Stimulated activated naive CD4-positive, alpha-beta T cell (primary cell): Measurements from ENCODE around the gene RNF180.

Experiments used
- DNase-seq, 6 experiments: peaks; one replicate each; lab custom pipeline; 2025; lab: John Stamatoyannopoulos, UW

The RNF180 gene, protein sequence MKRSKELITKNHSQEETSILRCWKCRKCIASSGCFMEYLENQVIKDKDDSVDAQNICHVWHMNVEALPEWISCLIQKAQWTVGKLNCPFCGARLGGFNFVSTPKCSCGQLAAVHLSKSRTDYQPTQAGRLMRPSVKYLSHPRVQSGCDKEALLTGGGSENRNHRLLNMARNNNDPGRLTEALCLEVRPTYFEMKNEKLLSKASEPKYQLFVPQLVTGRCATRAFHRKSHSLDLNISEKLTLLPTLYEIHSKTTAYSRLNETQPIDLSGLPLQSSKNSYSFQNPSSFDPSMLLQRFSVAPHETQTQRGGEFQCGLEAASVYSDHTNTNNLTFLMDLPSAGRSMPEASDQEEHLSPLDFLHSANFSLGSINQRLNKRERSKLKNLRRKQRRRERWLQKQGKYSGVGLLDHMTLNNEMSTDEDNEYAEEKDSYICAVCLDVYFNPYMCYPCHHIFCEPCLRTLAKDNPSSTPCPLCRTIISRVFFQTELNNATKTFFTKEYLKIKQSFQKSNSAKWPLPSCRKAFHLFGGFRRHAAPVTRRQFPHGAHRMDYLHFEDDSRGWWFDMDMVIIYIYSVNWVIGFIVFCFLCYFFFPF

DNA sequence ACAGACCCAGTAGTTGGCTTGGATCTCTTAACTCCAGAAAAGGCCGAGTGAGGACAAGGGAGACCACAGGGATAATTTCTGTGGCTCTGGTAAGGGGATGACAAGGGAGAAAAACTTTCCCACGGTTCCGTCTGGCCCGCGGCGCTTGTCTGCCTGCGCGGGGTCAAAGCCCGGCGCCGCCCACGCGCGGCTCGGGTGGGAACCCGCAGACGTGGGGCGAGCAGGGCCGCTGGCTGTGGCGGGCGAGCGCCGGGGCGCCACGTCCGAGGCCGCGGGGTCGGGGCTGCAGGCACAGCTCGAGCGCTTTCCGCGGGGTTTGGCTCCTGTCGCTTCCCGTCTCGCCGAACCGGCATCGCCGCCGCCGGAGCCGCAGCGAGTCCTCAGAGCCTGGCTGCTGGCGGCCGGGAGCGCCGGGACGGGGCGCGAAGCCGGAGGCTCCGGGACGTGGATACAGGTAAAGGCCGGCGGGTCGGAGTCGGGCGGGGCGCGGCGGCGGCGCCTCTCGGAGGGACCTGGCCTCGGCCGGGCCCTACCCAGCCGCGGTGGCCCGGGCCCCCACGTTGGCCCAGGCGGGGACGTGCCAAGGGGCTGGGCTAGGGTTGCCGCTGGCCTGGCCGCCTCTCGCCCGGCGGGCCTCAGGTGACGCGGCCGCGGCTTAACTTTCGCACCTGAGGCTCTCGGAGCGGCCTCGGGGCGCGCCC, at the start of gene RNF180:
TSS of gene RNF180 (plus strand) at position 344 of the 701 bp plus-strand sequence. CDS start 34,965 bp downstream, outside the sequence.
- DNase-seq: no peak

DNA sequence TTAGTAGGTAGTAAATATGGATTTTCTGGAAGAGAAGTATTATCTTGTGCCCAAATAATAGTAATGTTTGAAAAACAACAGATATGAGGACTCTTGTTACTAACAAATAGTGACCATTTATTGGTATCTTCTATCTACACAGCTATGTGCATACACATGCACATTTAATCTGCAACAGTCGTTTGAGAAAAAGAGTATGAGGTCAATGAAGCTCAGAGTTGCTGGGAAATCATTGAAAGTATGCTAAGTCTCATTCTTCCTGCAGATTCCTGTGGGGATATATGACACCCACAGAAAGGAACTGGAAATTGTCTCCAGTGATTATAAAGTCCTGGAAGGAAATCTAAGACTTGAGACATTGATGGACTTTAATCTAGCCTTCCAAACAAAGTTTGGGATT, 40.1 kb upstream of the RNF180 start:
- DNase-seq: no peak

GRCh38 chr5:64126202-64126741, 39.4 kb upstream of the RNF180 start:
- DNase-seq: no peak

DNA sequence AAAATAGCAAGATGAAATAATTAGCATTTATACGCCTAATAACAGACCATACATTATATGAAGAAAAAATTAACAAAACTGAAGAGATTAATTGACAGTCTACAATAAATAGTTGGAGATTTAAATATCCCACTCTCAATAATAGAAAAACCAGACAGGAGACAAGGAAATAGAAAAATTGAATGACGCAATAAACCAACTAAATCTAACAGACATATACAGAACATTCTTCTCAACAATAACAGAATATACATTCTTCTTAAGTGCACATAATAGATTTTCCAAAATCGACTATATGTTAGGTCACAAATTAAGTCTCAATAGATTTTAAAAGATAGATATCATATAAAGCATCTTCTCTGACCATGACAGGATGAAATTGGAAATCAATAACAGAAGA, 25.6 kb upstream of the RNF180 start:
- DNase-seq: no peak

DNA sequence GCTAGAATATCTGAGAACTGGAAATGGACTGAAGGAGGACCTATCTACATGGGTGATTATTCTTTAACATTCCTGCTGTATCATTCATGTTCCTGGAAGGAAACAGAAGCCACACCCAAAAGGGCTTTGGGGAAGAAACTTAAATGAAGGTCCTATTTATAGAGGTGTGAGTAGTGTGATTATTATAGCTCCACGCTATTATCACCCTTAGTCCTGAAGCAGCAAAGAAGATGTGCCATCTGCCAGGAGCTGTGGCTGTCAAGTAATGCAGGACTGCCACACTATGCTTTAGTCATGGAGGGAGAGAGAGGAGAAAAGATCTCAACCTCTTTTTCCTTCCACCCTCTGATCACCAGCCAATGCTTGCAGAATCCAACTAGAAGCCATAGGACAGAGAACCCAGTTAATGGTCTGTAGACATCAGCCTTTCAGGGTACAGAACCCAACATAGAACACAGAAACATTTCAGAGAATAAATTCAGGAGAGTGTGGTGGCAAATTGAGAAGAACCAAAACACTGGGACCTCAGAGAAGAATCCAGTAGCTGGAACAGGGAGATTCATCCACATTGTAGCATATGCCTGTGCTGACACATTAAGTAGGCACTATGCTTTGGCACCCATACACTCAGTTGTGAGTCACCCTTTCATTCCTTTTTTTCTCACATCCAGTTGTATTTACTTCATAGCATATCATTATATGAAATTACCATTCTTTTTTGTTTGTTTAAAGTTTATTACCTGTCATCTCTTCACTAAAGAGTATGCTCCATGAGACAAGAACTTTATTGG, 21.0 kb upstream of the RNF180 start:
- DNase-seq: no peak

GRCh38 chr5:64145216-64145895, 20.3 kb upstream of the RNF180 start:
- no peak for DNase-seq

DNA sequence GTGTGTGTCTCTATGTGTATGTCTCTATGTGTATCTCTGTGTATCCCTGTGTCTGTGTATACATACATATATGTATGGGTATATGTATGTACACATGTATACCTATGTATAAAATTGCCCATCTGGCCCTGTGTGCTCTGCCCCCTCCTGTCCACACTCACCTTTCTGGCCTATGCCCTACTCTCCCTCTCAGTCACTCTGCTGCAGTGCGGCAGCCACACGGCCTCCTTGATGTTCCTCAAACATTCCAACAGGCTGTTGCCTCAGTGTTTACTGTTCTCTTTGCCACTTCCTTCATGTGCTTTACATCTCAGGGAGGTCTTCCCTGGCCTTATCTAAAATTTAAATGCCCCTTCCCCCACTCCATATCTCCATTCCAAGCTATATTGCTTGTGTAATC, 18.3 kb upstream of the RNF180 start:
- DNase-seq: no peak

- no peak for DNase-seq
These were observed 17.7 kb upstream of the RNF180 start for GRCh38 chr5:64147849-64148441.

DNA sequence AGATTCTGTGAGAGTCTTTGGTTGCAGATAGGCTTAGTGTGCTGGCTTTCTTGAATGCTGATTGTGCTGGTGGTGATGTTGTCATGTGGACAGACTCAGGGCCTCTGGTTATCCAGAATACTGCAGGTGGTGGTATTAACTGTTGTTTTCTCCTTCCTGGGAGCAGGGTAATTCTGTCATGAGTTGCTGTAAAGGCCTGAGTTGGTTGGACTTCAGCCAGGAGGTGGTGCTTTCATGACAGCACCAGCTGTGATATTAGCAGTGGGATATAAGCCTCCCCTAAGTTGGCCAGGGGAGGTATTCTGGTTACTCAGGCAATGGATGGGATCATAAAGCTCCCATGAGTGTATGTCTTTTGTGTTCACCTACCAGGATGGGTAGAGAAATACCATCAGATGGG, 16.4 kb upstream of the RNF180 start:
- no peak for DNase-seq

DNA sequence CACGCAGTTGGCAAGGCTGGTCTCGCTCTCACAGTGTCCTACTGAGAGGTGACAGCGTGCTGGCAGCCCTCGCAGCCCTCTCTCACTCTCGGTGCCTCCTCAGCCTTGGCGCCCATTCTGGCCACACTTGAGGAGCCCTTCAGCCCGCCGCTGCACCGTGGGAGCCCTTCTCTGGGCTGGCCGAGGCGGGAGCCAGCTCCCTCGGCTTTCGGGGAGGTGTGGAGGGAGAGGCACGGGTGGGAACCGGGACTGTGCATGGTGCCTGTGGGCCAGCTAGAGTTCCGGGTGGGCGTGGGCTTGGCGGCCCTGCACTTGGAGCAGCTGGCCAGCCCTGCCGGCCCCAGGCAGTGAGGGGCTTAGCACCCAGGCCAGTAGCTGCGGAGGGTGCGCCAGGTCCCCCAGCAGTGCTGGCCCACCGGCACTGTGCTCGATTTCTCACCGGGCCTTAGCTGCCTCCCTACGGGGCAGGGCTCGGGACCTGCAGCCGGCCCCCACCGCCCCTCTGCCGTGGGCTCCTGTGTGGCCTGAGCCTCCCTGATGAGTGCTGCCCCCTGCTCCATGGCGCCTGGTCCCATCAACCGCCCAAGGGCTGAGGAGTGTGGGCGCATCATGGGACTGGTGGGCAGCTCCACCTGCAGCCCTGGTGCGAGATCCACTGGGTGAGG, 15.7 kb upstream of the RNF180 start:
- no peak for DNase-seq

DNA sequence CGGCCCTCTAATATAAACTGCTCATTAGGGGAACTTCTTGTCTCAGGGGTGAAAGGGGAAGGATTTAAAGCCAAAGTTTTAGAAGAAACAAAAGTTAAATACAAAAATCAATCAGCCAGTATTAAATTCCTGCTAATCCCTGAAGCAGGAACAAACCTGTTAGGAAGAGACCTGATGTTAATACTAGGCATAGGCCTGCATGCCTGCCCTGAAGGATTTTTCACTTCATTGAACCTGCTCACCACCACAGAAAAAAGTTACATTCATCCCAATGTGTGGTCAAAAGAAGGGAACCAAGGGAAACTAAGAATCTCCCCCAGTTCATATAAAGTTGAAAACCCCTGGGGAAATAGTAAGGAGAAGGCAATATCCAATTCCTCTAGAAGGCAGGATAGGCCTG, 9.4 kb upstream of the RNF180 start:
- DNase-seq: no peak

DNA sequence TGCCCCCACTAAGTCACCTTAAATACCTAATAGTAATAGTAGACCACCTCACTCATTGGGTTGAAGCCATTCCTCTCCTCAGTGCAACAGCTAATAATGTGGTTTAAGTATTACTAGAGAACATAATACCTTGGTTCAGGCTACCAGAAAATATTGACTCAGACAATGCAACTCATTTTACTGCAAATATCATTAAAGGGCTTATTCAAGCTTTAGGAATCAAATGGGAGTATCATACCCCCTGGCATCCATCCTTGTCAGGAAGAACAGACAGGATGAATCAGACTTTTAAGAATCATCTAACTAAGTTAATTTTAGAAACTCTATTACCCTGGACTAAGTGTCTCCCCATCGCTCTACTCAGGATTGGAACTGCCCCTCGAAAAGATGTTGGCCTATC, 6.8 kb upstream of the RNF180 start:
- DNase-seq: no peak

- no peak for DNase-seq
These were observed 5.4 kb upstream of the RNF180 start for GRCh38 chr5:64160201-64160600.

DNA sequence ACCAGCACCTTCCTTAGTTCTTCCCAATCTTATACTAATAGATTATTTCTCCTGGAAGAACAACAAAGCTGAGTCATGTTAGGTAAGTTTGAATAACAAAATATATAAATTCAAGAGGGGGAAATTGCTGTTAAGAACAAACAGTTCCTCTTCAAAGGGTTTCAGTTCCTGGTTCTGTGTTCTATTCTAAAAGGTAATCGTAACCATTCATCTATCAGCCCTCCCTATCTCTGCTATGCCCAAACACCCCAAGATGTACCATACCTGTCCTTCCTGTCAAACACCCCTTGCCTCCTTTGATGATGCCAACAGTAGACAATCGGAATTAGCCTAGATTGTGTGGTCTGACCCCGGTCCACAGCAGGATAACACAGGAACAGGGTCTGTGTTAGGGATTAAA, 4.2 kb upstream of the RNF180 start:
- DNase-seq: no peak

DNA sequence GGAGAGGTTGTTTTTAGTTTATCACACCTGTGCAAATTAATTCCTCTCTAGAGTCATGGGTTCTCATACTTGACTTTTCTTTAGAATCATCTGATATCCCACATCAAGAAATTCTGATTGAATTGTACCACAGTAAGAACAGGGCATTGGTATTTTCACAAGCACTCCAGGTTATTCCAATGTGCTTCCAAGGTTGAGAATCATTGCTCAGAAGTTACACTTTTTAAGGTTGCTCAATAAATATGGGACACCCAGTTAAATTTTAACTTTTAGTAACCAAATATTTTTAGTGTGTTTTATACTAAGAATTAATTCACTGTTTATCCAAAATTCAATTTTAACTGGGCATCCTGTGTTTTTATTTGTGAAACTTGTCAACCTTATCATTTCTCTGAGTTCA, 2.5 kb upstream of the RNF180 start:
- DNase-seq: no peak

DNA sequence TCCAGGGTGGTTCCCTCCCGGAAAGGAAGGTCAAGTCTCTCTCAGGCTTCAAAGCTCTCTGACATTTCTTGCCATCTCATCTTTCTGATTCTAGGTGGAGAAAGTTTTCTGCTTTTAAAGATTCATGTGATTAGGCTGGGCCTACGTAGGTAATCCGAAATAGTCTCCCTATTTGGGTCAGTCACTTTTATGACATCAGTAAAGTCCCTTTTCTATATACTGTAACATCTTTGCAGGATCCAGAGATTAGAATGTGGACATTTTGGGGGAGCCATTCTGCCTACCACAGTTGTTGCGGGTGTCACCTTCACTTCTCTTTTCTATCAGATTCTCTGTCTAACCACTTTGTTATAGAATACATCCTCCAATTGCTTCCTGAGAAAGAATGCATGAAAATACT, 1.9 kb upstream of the RNF180 start:
- no peak for DNase-seq

DNA sequence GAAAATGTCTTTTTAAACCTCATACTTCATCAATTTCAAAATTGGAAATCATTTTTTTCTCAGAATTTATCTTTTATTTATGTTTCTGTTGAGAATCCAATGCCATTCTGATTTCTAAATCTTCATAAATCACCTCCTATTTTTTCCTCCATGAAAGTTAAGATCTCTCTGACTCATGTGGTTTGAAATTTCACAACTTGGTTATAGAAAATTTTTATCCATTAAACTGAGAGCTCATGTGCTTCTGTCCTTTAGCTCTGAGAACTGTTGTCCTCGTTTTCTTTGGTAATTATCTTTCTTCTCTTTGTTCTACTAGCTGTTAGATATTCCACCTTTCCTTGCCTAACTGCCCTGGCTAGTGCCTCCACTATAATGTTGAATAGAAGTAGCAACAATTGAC, 1.5 kb upstream of the RNF180 start:
- DNase-seq: no peak

DNA sequence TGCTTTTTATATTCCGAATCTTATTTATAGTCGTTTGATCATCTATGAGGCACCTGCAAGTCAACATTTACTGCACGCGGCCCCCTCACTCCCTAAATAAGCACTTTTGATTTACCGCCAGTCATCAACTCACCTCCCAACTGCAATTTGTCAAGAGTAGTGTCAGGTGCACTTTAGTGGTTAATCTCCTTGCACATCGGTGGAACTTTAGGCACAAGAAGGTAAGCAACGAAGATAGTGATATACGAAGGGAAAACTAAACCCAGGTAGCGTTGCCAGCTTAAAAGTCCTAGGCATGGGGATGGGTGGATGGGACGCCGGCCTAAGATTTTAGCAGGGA, 513 bp upstream of the RNF180 start:
- no peak for DNase-seq

GRCh38 chr5:64166201-64166959, 737 bp downstream of the RNF180 start:
- DNase-seq: no peak

DNA sequence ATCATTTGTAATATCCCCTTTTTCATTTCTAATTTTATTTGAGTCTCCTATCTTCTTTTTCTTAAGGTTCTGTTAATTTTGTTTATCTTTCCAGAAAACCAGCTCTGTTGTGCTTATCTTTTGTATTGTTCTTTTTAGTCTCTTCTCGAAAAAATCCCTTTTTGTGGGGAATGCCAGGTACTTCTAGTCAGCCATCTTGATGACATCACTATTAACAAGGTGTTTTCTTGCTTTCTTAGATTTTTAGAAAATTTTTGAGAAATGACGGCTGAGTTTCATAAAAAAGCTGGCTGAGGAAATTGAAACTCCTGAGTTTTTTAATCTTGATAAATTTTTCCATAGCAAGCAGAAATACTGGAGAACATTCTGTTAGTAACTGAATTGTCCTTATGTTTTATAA, 10.7 kb downstream of the RNF180 start:
- no peak for DNase-seq
